ENCODE measurements around the gene ACE2. TPM values are rescaled to one million over a fixed set of nuclear protein-coding genes. Genes with fewer than 3 reads are reported as not detected.

The ACE2 gene
- total and polyA plus RNA-seq, 2 of the 8 experiments (the other 6 are each of a cell fraction or from before 2014, with no cell fraction given) = 0.06 TPM; not detected in 1

DNA sequence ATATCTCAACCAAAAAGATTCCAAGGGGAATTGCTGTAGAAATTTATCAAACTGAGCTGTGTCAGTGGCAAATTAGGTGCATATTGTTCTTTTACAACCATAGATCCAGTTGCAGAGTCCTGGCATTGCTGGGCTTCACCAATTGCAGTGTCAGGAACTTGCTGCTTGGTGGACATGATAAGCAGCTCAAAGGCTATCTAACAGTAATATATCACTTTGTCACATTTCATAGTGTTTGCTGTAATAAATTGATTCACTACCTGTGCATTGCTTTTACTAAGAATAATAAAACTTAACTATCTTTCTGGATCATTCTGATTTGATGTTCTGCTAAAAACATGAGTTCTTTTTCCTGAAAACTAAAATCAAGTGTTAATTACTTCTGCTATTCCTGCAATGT is 30.9 kb upstream of the ACE2 start (continued):
- TF ChIP-seq, protein P1, sequence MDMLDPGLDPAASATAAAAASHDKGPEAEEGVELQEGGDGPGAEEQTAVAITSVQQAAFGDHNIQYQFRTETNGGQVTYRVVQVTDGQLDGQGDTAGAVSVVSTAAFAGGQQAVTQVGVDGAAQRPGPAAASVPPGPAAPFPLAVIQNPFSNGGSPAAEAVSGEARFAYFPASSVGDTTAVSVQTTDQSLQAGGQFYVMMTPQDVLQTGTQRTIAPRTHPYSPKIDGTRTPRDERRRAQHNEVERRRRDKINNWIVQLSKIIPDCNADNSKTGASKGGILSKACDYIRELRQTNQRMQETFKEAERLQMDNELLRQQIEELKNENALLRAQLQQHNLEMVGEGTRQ (IDR thresholded peaks at IDR 0.05; ENCODE audit: low read length) = no peak
- TF ChIP-seq CREB1 (IDR thresholded peaks at IDR 0.05) (no peak), SAP30 (IDR thresholded peaks at IDR 0.05; ENCODE audit: insufficient read depth, insufficient replicate concordance, low read length) (no peak), POLR2A (IDR thresholded peaks at IDR 0.05; ENCODE audit: control extremely low read depth in 1 of 2, low read depth in 2 of 2, low read length in 2 of 2) (no peak), JUN (IDR thresholded peaks at IDR 0.05; ENCODE audit: low read depth, low read length) (no peak), SIX5 (IDR thresholded peaks at IDR 0.05; ENCODE audit: low read depth, low read length) (no peak), NRF1 (IDR thresholded peaks at IDR 0.05; ENCODE audit: low read depth, low read length) (no peak), KDM1A (IDR thresholded peaks at IDR 0.05; ENCODE audit: borderline replicate concordance, low read length) (no peak), BACH1 (IDR thresholded peaks at IDR 0.05; ENCODE audit: low read length) (no peak), TEAD4 (IDR thresholded peaks at IDR 0.05; ENCODE audit: low read depth, low read length) (no peak), TCF12 (IDR thresholded peaks at IDR 0.05; ENCODE audit: low read depth, low read length) (no peak), RAD21 (IDR thresholded peaks at IDR 0.05 in 1 of 2, conservative IDR thresholded peaks at IDR 0.05 in 1 of 2; ENCODE audit: low read depth in 2 of 2, low read length in 2 of 2) (no peak), ZNF274 (IDR thresholded peaks at IDR 0.05; ENCODE audit: borderline replicate concordance, extremely low read depth, low read length) (no peak)
- TF ChIP-seq, protein P2, sequence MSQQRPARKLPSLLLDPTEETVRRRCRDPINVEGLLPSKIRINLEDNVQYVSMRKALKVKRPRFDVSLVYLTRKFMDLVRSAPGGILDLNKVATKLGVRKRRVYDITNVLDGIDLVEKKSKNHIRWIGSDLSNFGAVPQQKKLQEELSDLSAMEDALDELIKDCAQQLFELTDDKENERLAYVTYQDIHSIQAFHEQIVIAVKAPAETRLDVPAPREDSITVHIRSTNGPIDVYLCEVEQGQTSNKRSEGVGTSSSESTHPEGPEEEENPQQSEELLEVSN (IDR thresholded peaks at IDR 0.05) = no peak
- TF ChIP-seq, protein P3, sequence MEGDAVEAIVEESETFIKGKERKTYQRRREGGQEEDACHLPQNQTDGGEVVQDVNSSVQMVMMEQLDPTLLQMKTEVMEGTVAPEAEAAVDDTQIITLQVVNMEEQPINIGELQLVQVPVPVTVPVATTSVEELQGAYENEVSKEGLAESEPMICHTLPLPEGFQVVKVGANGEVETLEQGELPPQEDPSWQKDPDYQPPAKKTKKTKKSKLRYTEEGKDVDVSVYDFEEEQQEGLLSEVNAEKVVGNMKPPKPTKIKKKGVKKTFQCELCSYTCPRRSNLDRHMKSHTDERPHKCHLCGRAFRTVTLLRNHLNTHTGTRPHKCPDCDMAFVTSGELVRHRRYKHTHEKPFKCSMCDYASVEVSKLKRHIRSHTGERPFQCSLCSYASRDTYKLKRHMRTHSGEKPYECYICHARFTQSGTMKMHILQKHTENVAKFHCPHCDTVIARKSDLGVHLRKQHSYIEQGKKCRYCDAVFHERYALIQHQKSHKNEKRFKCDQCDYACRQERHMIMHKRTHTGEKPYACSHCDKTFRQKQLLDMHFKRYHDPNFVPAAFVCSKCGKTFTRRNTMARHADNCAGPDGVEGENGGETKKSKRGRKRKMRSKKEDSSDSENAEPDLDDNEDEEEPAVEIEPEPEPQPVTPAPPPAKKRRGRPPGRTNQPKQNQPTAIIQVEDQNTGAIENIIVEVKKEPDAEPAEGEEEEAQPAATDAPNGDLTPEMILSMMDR (IDR thresholded peaks at IDR 0.05; ENCODE audit: control extremely low read depth in 1 of 3, insufficient read depth in 1 of 3, low read depth in 1 of 3, low read length in 3 of 3) = no peak
